Stimulated activated CD4-positive, alpha-beta T cell treated with anti-CD3 and anti-CD28 coated beads, Interleukin-4, amount 100 ng/mL, for 4 hours (primary cell): ENCODE measurements around the gene OXCT1.
"Not testable (repeated sequence)": the region's sequence is repeated elsewhere in the genome, so short reads cannot be mapped to it uniquely, and the experiment has no call there.

ENCODE experiments used
- DNase-seq, 2 experiments: peaks; one replicate each; pipeline ENCODE4 v3.0.0-alpha.2; 2020

Gene OXCT1

DNA sequence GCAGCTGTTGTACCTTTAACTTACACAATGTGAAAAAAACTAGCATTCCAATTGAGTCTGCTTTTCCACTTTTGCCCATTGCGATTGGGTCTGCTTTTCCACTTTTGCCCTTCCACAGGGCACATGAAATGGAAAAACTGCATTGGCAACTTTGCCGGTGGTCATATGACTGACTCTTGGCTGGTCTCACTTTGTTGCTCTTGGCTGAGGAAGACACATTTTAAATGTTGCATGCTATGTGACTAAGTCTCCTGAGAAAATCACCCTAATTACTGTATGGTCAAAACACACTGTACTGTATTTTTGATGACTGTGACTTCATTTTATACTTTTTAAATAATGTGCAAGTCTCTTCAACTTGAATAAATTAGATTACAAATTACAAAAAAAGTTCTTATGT, 1.6 kb upstream of the OXCT1 start:
- DNase-seq, result no peak

DNA sequence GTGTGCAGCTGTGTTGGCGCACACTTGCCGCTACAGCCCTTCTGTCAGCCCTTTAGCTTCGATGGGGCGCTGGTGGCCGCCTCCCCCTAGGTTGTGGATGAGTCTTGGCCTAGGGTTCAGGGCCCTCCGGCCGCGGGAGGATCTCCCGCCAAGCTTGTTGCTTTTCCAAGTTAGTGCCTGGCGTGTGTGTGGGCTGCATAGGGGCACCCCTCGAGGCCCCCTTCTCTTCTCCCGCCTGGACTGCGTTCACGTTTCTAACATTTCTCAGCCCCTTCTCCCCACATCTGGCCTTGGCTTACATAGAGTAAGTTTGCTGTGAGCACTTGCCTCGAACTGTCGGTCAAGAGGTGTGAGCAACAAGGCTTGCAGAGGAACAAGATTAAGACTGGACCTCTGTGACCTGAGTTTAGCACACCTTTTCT, 413 bp upstream of the OXCT1 start:
- DNase-seq, result no peak

DNA sequence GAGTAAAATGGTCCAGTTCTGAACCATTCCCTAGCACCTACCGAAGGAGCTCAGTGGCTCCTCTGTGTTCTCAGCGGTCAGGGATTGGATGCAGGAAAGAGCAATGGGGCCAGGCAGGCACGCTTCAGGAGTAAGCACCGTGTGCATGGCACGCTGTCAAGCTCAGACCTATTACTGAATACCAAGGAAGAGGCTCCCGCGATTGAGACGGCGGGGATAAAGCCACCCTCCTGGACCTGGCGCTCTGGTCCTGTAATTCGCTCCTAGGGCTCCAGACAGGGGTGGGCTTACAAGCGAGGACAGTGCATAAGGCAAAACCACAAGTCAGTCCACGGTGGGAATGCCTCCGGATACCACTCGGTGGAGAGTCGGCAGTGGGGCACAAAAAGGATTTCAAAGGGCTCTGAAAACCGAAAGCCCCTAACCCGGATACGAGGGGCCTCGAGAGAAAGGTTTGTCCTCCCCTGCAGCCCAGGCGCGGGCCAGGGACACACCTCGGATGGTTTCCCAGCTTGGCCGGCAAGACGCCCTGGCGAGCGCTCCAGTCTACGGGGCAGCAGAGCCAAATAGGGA, 988 bp downstream of the OXCT1 start:
- peak in 1 of 2 experiments; percentile 20 for DNase-seq

DNA sequence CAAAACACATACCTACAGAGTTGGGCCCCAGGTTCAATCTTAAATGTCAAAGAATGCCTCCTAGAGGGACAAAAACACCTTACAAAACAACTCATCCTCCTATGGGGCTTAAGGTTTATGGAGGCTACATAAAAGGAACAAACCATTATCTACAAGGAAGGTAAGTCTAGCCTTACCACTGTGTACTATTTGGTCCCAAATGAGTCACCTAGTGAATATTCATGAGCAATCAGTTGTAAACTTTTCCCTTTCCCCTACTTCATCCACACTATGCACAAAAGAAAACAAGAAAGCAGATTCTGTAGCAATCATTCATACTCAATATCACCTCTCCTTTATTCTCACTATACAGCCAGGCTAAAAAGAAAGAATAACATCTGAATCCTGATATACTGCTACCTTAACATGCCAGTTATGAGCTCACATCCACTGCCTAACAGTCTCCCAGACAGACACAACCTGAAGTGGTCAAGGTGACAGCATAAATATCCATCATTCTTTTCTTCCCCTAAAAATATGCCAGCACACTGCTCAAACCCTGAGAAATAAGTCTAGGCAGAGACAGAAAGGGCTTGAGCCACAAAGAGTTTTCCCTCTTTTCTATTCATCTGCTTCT, 6.2 kb downstream of the OXCT1 start:
- no peak for DNase-seq

DNA sequence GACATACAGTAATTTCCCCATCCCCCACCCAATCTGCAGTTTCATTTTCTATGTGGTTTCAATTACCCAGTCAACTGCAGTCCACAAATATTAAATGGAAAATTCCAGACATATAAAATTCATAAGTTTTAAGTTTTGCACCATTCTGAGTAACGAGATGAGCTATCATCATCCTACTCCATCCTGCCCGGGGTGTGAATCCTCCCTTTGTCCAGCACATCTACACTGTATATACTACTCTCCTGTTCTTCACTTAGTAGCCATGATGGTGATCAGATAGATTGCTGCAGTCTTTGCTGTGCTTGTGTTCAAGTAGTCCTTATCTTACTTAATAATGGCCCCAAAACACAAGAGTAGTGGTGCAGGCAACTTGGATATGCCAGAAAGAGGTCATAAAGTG, 11.3 kb downstream of the OXCT1 start:
- DNase-seq, result no peak

DNA sequence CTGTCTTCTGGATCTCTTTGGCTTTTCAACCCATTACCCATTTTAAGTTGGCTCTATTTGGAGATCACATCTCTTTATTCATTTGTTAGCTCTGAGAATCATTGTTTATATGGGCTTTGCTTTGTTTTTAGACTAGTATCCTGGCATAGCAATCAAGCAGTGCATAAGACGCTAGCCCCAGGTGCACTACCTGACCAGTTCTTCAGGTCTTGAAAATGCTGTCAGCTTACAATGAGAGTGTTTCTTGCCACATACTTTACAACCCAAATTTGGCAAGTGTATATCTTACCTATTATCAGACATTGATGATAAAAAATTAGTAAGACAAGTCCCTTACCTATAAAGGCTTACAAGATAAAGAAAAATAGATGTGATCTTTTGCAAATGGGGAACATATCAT, 12.2 kb downstream of the OXCT1 start:
- no peak for DNase-seq

DNA sequence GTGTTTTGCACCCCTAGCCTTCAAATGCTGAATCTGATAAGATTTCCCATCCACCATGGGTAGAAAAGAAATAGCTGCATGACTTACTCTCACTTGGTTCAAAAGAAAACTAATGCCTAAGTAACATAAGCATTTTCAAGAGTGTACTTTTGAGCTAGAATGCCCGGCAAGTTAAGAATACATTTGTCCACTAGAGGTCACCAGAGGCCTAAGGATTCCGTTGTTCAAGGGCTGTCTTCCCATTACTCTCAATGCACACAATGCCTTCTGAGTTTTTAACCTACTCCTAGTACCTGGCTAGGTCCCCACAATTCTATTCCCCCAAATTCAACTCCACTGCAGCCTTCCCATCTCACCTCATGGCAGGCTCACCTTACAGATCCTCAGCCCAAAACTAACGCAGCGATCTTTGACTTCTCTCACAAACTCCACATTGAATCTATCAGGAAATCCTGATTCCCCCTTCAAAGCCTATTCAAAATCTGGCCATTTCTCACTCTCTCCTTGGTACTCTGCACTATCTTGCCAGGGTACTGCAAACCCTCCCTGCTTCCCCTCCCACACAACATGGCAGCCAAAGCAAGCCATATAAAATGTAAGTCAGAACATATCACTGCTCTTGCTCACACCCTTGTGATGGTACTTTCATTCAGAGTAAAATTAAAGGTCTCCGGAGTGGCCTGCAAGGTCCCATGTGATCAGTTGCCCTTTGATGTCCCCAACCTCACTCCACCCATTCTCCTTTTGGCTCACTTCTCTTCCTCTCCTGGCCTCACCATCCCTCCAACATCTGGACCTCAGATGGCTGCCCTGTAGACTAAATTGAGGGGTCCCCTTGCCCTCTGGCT, 13.4 kb downstream of the OXCT1 start:
- DNase-seq, result peak; percentile 13 to 42

DNA sequence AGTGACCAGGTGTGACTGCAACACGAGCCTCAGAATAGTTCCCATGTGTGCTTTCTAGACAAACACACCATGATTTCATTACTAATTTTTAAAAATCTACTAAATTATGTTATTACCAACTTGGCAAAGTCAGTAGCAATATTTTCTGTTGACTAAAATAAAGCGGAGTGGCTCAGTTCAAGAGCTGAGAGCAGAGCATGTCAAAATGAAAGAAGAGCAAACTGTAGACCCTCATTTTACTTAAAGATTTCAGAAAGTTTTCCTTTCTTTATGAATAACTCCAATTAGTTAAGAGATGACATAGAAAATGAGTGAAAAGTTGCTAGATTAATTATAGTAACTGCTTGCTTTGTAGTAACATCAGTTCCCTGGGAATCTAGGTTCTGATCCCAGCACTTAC, 17.9 kb downstream of the OXCT1 start:
- no peak for DNase-seq

DNA sequence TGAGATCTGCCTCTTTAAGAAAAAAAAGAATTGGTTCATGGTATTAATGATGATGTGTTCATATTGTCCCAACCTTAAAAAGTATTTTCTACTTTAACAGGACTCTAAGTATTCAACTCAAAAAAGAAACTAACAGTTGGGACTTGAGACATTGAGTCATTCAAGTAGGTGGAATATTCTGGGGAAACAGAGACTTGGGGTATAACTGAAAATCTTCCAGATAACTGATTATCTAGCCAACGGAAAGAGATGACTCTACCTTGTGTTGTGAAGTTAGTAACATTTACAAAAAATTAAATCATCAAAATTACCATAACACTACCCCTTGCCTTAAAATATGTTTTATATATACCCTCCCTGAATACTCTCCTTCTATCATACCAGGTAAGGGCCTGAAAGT, 19.1 kb downstream of the OXCT1 start:
- no peak for DNase-seq

DNA sequence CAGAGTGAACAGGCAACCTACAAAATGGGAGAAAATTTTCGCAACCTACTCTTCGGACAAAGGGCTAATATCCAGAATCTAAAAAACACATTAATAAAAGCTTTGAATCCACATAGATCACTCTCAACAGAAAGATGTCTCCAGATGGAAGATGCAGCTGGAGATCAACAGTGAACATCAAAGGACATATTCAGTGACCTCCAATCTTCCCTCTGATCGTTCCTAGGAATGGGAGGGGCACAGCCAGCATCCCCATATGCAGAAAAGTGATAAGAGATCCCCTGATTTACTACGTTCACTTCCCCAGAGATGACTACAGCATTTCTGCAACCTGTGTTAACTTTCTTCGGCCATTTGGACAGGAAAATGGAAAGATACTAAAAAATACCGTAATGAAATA, 21.2 kb downstream of the OXCT1 start:
- DNase-seq, result no peak

DNA sequence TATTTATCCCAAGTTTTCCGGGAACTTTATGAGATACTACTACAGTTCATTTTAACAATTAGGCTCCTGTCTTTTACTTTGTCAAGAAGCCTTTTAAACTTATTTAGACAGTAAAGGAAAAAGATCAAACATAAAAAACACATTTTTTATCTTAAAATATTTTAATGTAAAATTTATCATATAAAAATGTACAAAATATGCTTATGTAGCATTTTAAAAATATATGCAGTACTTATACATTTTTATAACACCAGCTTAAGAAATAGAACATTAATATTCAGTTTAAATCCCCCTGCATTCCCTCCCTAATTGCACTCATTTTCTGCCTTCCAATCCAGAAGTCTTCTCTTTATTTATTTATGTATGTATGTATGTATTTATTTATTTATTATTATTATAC, 24.5 kb downstream of the OXCT1 start:
- DNase-seq, result not testable (repeated sequence)

DNA sequence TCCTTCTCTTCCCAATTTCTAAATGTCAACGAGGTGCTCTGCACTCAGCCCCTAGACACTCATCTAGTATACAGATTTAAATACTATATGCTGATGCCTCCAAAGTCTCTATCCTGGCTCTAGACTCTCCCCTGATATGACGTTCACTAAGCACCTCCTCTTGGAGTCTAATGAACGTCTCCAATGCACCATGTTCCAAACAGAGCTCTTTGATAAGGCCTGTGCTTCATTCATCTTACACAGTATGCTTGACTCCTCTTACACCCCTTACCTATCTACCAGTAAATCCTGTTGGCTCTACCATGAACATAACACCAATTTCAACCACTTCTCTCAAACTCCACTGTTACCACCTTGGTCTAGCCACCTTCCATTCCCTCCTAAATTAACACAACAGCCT, 25.7 kb downstream of the OXCT1 start:
- DNase-seq, result no peak

DNA sequence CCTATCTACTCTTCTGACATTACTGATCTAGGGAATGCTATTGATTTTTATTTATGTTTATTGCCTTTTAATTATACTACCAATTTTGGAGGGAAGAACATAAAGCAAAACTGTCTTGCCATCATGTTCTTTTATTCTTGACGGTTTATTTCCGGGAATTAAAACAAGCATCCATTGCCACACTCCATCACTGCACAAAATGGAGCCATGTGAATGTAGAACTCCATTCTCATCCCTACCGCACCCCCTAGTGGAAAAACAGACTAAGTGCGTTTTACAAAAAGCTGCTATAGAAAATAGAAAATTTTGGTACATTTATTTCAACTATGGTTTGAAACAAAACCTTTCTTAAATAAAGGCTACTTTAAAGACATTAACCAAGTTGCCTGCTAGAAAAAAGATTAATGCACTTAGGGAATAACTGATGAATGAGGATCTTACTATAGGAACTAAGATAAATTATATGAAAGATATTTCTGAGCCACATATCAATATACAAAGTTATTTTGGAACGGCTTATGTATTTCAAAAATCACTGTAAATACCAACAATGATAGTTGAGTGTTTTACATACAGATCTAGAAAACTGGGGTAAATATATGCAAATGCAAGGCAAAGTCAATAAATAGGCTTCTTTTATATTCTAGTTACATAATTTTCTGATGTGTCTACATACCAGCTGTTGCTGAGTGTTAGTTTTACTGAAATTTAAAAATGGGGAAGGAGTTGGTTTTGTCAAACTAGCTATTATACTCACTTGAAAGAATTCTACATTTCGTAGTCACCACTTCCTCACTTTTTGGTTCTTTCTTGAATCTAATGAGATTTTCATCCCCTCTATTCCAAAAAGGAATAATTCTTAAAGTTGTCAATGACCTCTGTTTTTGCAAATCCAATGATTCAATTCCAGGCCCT, 26.5 kb downstream of the OXCT1 start:
- DNase-seq, result no peak

DNA sequence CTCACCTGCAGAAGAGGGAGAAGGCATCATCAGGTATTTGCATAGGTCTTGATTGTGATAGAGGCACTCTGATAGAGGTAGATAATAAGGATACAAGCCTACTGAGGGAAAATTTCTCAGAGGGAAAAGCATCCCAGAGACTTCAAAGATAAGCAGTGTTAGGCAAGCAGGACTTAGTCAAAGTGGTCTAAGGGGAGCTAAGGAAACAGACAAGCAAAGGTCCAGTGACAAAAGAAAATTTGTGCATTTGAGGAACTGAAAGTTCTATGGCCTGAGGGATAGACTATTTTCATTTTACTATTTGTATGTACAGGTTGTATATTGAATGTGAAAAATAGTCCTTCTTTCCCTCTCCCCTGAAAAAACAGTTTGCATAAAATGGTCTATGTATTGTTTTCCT, 27.4 kb downstream of the OXCT1 start:
- DNase-seq, result no peak

DNA sequence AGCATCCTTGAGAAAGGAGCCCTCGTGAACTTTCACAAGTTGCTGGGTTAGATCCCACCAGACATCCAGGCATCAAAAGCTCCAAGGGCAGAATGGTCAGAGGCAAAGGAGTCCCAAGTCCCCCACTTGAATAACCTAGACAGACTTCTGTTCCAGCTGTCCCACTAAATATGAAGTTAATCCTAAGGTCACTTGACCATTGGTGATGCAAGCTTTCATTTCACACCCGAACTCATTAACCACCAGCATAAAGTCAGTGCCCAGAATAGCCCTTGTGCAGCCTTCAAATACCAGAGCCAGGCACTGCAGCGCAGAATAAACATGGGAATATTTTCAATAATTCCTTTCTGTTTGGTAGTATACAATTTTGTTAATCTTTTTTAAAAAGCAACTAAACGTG, 28.9 kb downstream of the OXCT1 start:
- no peak for DNase-seq

DNA sequence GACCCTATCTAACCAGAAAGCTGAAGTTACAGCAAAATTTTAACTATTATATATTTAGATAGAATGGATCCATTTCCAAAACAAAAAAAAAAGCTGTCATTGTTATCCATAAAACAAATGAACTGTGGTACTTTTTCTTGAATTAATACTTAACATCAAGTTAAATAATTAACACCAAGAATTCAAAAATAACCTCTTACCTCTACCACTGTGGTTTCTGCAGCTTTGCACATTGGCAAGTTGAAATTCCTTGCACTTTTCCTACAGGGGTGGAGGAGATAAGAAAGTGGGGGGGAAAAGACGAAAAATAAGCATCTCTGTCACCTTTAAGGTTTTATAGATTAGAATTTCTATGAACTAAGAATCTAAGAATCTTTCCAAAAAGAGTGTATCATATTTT, 30.0 kb downstream of the OXCT1 start:
- DNase-seq, result no peak

DNA sequence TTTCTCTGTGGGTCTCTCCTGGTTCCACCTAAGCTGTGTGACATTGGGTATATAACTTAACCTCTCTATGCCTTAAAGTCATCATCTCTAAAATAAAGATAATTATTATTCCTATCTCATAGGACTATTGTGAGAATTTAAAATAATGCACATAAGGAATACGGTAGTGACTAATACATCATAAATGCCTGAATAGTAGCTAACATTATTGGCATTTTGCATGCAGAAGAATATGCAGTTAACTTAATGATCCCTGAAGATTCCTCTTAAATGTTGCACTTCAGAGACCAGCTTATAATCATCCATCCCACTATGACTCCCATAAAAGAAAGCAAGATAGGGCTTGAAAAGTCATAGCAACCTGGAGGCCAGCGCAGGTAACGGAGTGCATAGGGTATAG, 32.4 kb downstream of the OXCT1 start:
- DNase-seq, result no peak

DNA sequence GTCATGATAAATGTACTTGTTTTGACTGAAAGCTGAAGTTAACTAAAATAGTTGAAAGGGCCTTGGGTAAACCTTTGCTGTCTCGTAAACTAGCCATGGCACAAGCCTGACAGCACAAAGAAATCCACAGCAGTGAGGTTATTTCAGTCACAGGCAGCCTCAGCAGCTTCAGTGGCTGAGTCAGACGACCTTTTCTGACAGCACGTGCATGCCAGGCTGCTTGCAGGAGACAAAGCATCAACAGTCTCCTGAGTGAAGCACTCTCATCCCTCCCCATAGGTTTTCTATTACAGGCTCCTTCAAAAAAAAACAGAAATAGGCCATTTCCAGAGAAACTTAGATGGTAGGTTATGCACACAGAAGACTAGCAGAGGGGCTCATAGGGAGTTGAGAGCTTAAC, 34.6 kb downstream of the OXCT1 start:
- no peak for DNase-seq

DNA sequence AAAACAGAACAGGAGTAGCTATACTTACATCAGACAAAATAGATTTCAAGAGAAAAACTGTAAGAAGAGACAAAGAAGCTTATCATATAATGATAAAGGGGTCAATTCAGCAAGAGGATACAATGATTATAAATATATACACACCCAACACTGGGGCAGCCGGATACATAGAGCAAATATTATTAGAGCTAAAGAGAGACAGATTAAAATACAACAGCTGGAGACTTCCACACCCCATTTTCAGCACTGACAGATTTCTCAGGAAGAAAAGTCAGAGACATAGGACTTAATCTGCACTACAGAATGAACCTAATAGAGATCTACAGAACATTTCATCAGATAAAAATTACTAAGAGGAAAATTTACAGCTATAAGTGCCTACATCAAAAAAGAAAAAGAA, 35.7 kb downstream of the OXCT1 start:
- no peak for DNase-seq

DNA sequence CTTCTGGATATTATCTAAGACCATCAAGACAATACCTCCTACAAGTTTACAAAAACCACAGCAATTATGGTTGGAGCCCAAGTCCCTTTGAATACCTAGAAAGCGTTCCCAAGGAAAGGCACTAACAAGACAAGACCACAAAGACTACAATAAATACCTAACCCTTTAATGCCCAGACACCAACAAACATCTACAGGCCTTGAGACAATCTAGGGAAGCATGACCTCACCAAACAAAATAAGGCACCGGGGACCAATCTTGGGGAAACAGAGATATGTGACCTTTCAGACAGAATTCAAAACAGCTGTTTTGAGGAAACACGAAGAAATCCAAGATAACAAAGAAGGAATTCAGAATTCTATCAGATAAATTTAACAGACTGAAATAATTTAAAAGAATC, 37.8 kb downstream of the OXCT1 start:
- DNase-seq, result no peak

DNA sequence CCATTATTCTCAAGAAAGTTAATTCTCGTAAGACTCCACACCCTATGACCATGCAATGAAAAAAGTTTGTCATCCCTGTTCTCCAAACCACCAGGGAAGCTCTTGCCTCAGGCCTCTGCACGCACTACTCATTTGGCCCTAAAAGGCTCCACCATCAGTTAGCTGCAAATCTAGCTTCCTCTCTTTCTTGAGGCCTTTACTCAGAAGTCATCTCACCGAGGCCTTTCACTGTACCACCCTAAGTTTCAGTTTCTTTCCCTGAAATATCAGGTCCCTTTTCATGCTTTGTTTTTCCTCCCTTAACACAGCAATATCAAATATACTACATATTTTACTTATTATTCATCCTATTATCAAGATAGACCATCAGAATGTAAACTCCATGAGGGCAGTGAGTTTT, 39.1 kb downstream of the OXCT1 start:
- DNase-seq, result no peak

DNA sequence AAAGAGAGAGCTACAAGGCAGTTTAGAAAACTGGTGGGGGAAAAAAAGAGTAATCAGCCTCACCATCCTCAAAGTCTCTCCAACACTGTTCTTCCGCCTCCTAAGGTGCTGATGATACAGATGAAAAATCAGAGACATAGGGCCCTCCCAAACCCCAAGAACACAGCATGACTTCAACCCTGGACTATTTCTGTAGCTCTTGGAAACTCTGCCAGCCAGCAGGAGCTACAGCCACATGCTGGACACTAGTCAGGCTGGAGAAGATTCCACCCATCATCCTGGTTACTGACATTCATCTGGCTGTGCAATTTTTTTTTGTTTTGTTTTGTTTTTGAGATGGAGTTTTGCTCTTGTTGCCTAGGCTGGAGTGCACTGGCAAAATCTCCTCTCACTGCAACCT, 42.4 kb downstream of the OXCT1 start:
- DNase-seq, result no peak

DNA sequence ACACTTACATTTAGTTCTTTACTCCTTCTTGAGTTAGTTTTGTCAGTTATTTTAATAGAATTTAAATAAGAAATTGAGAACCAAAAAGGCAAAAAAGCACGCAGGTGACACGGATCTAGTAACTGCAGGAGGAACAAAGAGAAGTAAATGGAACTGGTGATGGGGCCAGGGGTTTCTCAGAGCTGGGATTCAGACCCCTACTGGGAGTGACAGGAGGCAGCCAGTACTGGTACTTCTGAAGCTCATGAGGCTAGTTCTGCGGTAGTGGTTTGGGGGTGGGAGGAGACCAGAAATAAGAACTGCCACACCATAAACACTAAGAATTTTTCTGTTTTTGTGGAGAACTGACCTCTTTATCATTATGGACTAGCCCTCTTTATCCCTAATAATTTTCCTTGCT, 48.2 kb downstream of the OXCT1 start:
- no peak for DNase-seq
